Measurements from ENCODE around the gene ADGRB3.
"Not testable (repeated sequence)": the region's sequence is repeated elsewhere in the genome, so short reads cannot be mapped to it uniquely, and the experiment has no call there.

Gene ADGRB3

DNA sequence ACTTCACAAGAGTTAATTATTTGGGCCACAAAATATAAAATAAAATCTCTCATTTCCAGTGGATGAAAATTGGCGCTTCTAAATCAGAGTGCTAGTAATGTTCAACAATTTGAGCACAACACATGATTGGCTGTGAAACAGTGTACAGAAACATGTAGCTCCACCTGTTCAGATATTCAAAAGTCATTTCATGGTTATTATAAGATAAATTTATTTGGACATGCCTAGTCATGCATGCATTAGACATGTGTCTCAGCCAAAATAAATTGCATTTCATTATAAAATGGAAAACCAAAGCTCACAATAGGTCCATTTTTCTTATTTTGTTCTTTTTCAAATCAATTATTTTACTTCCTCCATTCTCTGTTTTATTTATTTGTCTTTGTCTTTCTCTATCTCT is 786.9 kb downstream of the ADGRB3 start:
- no peaks in the 10 kb centered on the region for H3K4me1 Mint-ChIP-seq
- H3K27ac Mint-ChIP-seq = no peak overlapping the region
- no peak overlapping the region for H3K4me3 Mint-ChIP-seq
- no peaks in the 10 kb centered on the region for H3K36me3 Mint-ChIP-seq
- no peaks in the 10 kb centered on the region for H3K9me3 Mint-ChIP-seq
- H3K27me3 Mint-ChIP-seq = no peaks in the 10 kb centered on the region

DNA sequence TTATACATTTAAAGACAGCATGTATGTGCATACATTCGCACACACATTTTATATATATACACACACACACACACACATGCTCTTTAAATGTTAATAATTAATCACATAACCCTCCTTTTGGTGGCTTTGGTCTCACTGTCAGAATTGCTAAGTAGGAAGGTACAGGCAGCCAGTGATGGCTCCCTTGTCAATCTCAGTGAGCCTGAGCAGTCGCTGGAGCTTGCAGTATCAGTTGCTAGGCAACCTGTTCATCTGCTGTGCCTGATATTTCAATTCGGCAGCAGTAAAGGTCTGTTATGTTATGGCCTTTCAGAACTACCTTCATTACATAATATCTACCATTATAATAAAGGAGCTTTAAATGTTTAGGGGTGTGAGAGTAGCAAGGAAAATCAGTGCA is 787.4 kb downstream of the ADGRB3 start:
- Mint-ChIP-seq H3K4me3 (no peak overlapping the region), H3K27ac (no peak overlapping the region), H3K36me3 (no peaks in the 10 kb centered on the region), H3K27me3 (no peaks in the 10 kb centered on the region), H3K4me1 (no peaks in the 10 kb centered on the region), H3K9me3 (no peaks in the 10 kb centered on the region)

DNA sequence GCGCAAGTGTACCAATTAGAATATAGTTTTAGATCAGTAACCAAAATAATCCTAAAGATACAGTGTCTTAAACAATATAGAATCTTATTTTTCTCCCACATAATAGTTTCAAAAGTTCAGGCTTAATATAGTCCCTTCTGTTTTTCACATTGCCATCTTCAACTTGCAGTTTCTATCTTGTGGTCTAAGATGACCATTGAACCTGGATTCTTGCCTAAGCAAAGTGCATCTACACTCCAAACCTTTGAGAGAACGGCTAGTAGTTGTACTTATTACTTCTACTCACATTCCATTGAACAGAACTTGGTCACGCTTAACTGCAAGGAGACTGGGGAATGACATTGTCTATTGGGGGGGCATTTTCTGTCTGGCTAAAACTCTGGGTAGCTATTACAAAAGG is 788.7 kb downstream of the ADGRB3 start:
- Mint-ChIP-seq H3K27ac (no peak overlapping the region), H3K36me3 (no peaks in the 10 kb centered on the region), H3K4me1 (no peaks in the 10 kb centered on the region), H3K4me3 (no peak overlapping the region), H3K9me3 (no peaks in the 10 kb centered on the region), H3K27me3 (no peaks in the 10 kb centered on the region)

DNA sequence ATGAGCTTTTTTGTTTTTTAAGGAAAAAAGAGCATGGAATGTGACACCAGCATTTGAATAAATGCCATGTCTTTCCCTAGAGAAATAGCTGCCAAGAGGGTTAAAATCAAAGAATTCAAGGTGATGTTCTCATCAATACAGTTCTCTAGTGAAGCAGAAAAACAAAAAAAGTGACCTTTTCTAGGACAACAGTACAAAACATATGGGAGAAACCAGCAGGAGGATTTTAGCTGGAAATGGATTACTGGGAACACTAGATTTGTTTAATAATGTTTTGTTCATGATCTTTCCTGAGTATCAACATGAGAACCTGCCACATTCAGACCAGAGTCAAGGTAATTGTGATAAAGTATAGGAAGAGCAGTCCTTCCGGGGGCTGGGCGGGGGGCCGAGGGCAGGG is 789.5 kb downstream of the ADGRB3 start:
- H3K27ac Mint-ChIP-seq = no peak overlapping the region
- no peaks in the 10 kb centered on the region for H3K4me1 Mint-ChIP-seq
- H3K36me3 Mint-ChIP-seq = no peaks in the 10 kb centered on the region
- H3K9me3 Mint-ChIP-seq = no peaks in the 10 kb centered on the region
- no peaks in the 10 kb centered on the region for H3K27me3 Mint-ChIP-seq
- H3K4me3 Mint-ChIP-seq = no peak overlapping the region

DNA sequence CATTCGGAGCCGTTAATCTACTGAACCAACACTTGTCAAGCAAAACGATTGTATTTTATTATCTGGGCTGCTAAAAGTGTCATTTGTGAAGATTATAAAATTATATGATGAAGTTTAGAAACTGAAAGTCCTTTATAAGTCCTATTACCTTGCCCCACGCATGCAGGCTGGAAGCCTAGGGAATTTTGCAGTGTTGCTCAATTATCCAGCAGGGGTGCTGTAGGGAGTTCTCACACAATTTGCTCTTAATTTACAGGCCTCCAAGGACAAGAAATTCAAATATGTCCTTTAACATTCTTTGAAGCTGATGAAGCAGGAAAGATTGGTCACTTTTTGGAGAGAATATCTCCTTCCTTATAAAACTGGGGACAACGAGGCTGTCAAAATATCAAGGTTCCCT is 792.8 kb downstream of the ADGRB3 start:
- no peaks in the 10 kb centered on the region for H3K9me3 Mint-ChIP-seq
- H3K4me1 Mint-ChIP-seq = no peaks in the 10 kb centered on the region
- H3K27me3 Mint-ChIP-seq = no peaks in the 10 kb centered on the region
- H3K27ac Mint-ChIP-seq = no peak overlapping the region
- no peaks in the 10 kb centered on the region for H3K36me3 Mint-ChIP-seq
- no peak overlapping the region for H3K4me3 Mint-ChIP-seq

DNA sequence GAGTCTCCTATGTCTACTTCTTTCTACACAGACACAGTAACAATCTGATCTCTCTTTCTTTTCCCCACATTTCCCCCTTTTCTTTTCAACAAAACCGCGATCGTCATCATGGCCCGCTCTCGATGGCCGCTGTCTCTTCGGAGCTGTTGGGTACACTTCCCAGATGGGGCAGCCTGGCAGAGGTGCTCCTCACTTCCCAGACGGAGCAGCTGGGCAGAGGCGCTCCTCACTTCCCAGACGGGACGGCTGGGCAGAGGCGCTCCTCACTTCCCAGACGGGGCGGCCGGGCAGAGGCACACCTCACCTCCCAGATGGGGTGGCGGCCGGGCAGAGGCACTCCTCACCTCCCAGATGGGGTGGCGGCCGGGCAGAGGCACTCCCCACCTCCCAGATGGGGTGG is 797.1 kb downstream of the ADGRB3 start:
- not testable (repeated sequence) for H3K9me3 Mint-ChIP-seq, H3K27me3 Mint-ChIP-seq, H3K27ac Mint-ChIP-seq, H3K4me1 Mint-ChIP-seq, H3K4me3 Mint-ChIP-seq, H3K36me3 Mint-ChIP-seq

DNA sequence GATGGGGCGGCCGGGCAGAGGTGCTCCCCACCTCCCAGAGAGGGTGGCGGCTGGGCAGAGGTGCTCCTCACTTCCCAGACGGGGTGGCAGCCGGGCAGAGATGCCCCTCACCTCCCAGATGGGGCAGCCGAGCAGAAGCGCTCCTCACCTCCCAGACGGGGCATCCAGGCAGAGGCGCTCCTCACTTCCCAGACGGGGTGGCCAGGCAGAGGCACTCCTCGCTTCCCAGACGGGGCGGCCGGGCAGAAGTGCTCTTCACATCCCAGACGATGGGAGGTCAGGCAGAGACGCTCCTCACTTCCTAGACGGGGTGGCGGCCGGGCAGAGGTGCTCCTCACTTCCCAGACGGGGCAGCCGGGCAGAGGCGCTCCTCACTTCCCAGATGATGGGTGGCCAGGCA is 798.0 kb downstream of the ADGRB3 start:
- H3K9me3 Mint-ChIP-seq, H3K36me3 Mint-ChIP-seq, H3K4me1 Mint-ChIP-seq, H3K27me3 Mint-ChIP-seq, H3K4me3 Mint-ChIP-seq, H3K27ac Mint-ChIP-seq: not testable (repeated sequence)

DNA sequence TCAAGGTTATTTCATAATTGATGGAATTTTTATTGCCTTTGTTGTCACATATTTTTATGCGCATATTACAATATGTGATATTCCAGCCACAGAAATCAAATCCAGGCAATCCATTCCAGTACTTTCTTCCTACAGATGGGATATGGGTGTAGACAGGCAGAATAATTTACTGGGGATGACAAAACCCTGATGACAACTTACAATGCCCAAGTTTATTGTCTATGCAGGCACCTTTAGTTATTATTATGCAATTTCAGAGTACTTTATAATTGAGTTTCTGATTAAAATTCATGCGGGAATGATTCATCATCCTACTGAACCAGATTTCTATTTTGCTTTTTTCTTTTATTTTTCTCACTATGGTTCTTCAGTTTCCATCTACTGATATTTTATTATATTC is 803.0 kb downstream of the ADGRB3 start:
- Mint-ChIP-seq H3K27me3 (no peaks in the 10 kb centered on the region), H3K27ac (no peak overlapping the region), H3K4me3 (no peak overlapping the region), H3K36me3 (no peaks in the 10 kb centered on the region), H3K4me1 (no peaks in the 10 kb centered on the region), H3K9me3 (peaks cover 4% of the 10 kb centered on the region)

Data from activated naive CD4-positive, alpha-beta T cell treated with anti-CD3 and anti-CD28 coated beads, Interleukin-2, amount 50 U/mL, for 24 hours (primary cell).